SH-SY5Y (cell line): ENCODE data around the gene SEMA3G.

Source experiments
- GATA2 ChIP-seq: IDR thresholded peaks from 2 replicates; pipeline ENCODE4 v1.6.1; 2011; ENCODE audit warnings: mild to moderate bottlenecking, low read depth, low read length
- GATA3 ChIP-seq: IDR thresholded peaks from 2 replicates; pipeline ENCODE4 v1.6.1; 2011; ENCODE audit warnings: low read depth, mild to moderate bottlenecking, low read length, moderate library complexity

DNA sequence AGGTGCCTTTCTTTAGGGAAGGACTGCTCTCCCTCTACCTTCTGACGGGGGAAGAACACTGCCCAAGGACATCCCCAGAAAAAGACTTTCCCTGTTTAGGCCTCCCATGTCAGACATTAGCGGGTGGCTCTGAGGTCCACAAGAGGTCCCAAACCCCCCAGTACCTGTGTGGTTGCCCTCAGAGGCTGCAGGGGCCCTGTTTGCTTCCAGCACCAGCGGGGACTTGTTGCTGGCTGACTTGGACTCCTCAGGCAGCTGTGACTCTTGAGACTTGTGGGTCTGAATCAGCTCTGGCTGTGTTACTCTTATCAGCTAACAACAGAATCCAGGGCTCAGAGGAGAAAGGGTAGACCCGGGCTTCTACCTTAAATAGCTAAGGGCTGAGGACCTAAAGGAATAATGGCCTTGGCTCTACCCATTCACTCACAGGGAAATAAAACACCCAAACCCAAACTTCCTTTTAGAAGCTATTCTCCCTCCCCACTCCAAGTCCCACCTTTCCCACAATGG is 39.2 kb downstream of the SEMA3G start:
- TF ChIP-seq GATA3 = no peak
- no peak for TF ChIP-seq GATA2
